SJSA1 (cell line): Measurements from ENCODE around the gene SORL1-AS1.

Source experiments
- DNase-seq, 2 experiments: peaks; one replicate each; pipeline ENCODE4 v3.0.0-alpha.2; 2015 to 2020; ENCODE audit warnings: low spot score in 2 of 2, low read depth in 1 of 2
- H3K27ac ChIP-seq: fragments of 250-450 bp; sonication (Bioruptor Pico); 2 replicates; pipeline ENCODE4 v1.5.1; 2020; ENCODE audit warnings: mild to moderate bottlenecking, moderate library complexity
- H3K27me3 ChIP-seq: fragments of 250-450 bp; sonication (Bioruptor Pico); replicated peaks from 2 replicates; pipeline ENCODE4 v1.5.1; 2020; ENCODE audit warnings: mild to moderate bottlenecking, moderate library complexity
- H3K36me3 ChIP-seq: fragments of 250-450 bp; sonication (Bioruptor Pico); 2 replicates; pipeline ENCODE4 v1.5.1; 2020; ENCODE audit warnings: mild to moderate bottlenecking
- H3K4me1 ChIP-seq: fragments of 250-450 bp; sonication (Bioruptor Pico); replicated peaks from 2 replicates; pipeline ENCODE4 v1.6.1; 2021; ENCODE audit warnings: mild to moderate bottlenecking
- H3K4me3 ChIP-seq: fragments of 250-450 bp; sonication (Bioruptor Pico); 2 replicates; pipeline ENCODE4 v1.5.1; 2020; ENCODE audit warnings: mild to moderate bottlenecking
- H3K9me3 ChIP-seq: fragments of 250-450 bp; sonication (Bioruptor Pico); replicated peaks from 2 replicates; pipeline ENCODE4 v1.5.1; 2020; ENCODE audit warnings: mild to moderate bottlenecking

The SORL1-AS1 gene

DNA sequence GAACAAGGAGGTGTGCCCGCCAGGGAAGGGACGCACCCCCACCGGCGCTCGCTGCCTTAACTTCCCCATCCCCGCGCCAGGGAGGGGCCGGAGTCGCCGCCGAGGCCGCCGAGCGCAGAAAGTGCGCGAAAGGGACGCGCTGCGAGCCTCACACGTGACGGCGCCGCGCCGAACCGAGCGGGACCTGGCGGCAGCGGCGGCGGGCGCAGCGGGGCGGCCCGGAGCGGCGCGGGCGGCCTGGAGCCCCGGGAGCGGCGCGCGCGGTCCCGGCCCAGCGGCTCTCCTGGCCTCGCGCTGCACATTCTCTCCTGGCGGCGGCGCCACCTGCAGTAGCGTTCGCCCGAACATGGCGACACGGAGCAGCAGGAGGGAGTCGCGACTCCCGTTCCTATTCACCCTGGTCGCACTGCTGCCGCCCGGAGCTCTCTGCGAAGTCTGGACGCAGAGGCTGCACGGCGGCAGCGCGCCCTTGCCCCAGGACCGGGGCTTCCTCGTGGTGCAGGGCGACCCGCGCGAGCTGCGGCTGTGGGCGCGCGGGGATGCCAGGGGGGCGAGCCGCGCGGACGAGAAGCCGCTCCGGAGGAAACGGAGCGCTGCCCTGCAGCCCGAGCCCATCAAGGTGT lies 670 bp downstream of the SORL1-AS1 start, which contains the start of gene SORL1:
TSS of gene SORL1 (plus strand) at position 329 of the 623 bp plus-strand sequence. CDS start at position 347, 18 bp downstream.
- peak within 1 kb of the TSS; percentile 31 for H3K4me3 ChIP-seq
- DNase-seq, result peak in 1 of 2 experiments; percentile 43
- peaks cover 13% of the 10 kb centered on the region; the same call in 1 of the 2 replicates for H3K27me3 ChIP-seq
- 0 out of 2 replicates have a peak, but pooled peaks cover 2% of the 10 kb centered on the region for H3K4me1 ChIP-seq
- H3K27ac ChIP-seq, result no peak within 1 kb of the TSS
- H3K9me3 ChIP-seq, result no peaks in the 10 kb centered on the region
- H3K36me3 ChIP-seq, result no peaks in the 10 kb centered on the region

DNA sequence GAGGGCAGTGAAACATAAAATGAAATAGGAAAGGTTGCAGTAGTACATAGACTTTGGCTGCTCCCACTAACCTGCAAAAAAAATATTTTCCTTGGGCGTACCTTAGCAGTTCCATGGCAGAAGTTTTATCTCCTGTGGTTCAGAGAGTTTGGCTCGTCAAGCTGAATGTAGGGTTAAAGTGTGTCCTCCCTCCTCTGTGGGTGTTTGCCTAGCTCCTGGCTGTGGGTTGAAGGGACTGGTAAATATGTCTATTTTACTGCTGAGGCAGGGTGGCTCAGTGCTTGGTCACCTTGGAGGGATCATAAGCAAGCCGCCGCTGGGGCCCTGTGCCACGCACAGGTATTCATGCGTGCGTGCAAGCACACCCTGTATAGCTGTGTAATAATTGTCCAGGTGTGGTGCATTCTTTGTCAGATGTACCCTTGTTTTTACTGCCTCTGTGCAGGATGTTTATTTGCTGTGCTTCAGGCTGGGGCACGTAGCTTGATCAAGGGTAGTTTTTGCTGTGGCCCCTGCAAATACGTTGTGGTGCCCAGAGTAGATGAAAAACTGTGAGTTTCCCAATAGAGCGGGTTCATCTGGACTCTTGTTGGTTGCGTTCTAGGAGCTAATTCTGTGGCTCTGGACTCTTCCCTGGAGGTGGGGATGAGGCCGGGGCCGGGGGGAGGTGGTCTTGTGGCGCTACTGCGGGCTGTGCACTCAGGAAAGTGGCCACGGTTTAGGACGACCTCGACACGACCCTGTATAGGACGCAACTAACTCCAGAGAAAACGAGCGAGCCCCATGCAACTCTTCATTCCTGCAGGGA lies 1.4 kb downstream of the SORL1-AS1 start:
- H3K4me3 ChIP-seq, result peak overlapping the region; percentile 31
- DNase-seq, result no peak
- no peak overlapping the region for H3K27ac ChIP-seq
- H3K4me1 ChIP-seq, result 0 out of 2 replicates have a peak, but pooled peaks cover 2% of the 10 kb centered on the region
- H3K9me3 ChIP-seq, result no peaks in the 10 kb centered on the region
- H3K27me3 ChIP-seq, result peaks cover 13% of the 10 kb centered on the region; the same call in 1 of the 2 replicates
- H3K36me3 ChIP-seq, result no peaks in the 10 kb centered on the region

- H3K27ac ChIP-seq, result no peak overlapping the region
- H3K4me3 ChIP-seq, result no peak overlapping the region
- H3K9me3 ChIP-seq, result no peaks in the 10 kb centered on the region
- no peak for DNase-seq
- peaks cover 13% of the 10 kb centered on the region; the same call in 1 of the 2 replicates for H3K27me3 ChIP-seq
- H3K36me3 ChIP-seq, result no peaks in the 10 kb centered on the region
- 0 out of 2 replicates have a peak, but pooled peaks cover 2% of the 10 kb centered on the region for H3K4me1 ChIP-seq
These were observed 2.4 kb downstream of the SORL1-AS1 start for GRCh38 chr11:121450401-121450800.

GRCh38 chr11:121449626-121450025 lies 3.1 kb downstream of the SORL1-AS1 start:
- Histone ChIP-seq H3K4me3 (no peak overlapping the region), H3K36me3 (no peaks in the 10 kb centered on the region), H3K4me1 (0 out of 2 replicates have a peak, but pooled peaks cover 2% of the 10 kb centered on the region), H3K27ac (no peak overlapping the region), H3K27me3 (peaks cover 13% of the 10 kb centered on the region; the same call in 1 of the 2 replicates), H3K9me3 (no peaks in the 10 kb centered on the region)
- no peak for DNase-seq

GRCh38 chr11:121449123-121449522 lies 3.6 kb downstream of the SORL1-AS1 start:
- no peak overlapping the region for H3K4me3 ChIP-seq
- 0 out of 2 replicates have a peak, but pooled peaks cover 2% of the 10 kb centered on the region for H3K4me1 ChIP-seq
- no peak overlapping the region for H3K27ac ChIP-seq
- DNase-seq, result no peak
- H3K36me3 ChIP-seq, result no peaks in the 10 kb centered on the region
- peaks cover 13% of the 10 kb centered on the region; the same call in 1 of the 2 replicates for H3K27me3 ChIP-seq
- no peaks in the 10 kb centered on the region for H3K9me3 ChIP-seq

- H3K4me3 ChIP-seq, result no peak overlapping the region
- H3K36me3 ChIP-seq, result no peaks in the 10 kb centered on the region
- 0 out of 2 replicates have a peak, but pooled peaks cover 2% of the 10 kb centered on the region for H3K4me1 ChIP-seq
- H3K9me3 ChIP-seq, result no peaks in the 10 kb centered on the region
- DNase-seq, result no peak
- H3K27me3 ChIP-seq, result peaks cover 13% of the 10 kb centered on the region; the same call in 1 of the 2 replicates
- no peak overlapping the region for H3K27ac ChIP-seq
These were observed 4.3 kb downstream of the SORL1-AS1 start for GRCh38 chr11:121448431-121448941.

- no peak overlapping the region for H3K27ac ChIP-seq
- H3K27me3 ChIP-seq, result peaks cover 13% of the 10 kb centered on the region; the same call in 1 of the 2 replicates
- DNase-seq, result no peak
- no peaks in the 10 kb centered on the region for H3K9me3 ChIP-seq
- 0 out of 2 replicates have a peak, but pooled peaks cover 2% of the 10 kb centered on the region for H3K4me1 ChIP-seq
- H3K36me3 ChIP-seq, result no peaks in the 10 kb centered on the region
- H3K4me3 ChIP-seq, result no peak overlapping the region
These were observed 4.8 kb downstream of the SORL1-AS1 start for GRCh38 chr11:121448011-121448410.

DNA sequence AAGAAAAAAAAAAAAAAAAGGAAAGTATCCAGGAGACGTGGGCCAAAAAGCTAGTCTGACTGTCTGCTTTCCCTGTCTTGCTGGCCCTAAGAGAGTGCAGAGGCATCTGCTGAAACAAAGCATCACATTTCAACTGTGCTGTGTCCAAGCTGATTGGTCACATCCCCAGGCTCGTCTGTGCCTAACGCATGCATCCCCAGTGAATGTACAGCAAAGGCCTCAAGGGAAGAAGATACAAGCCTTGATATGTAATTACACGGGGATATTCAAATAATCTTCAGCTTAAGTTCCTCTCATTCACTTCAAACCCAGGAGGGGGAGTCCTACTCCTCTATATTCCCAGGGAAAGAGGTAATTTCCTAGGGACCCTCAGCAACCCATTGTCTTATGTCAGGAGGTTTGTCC lies 6.0 kb downstream of the SORL1-AS1 start:
- H3K9me3 ChIP-seq, result no peaks in the 10 kb centered on the region
- H3K27me3 ChIP-seq, result peaks cover 5% of the 10 kb centered on the region; the same call in 1 of the 2 replicates
- DNase-seq, result no peak

DNA sequence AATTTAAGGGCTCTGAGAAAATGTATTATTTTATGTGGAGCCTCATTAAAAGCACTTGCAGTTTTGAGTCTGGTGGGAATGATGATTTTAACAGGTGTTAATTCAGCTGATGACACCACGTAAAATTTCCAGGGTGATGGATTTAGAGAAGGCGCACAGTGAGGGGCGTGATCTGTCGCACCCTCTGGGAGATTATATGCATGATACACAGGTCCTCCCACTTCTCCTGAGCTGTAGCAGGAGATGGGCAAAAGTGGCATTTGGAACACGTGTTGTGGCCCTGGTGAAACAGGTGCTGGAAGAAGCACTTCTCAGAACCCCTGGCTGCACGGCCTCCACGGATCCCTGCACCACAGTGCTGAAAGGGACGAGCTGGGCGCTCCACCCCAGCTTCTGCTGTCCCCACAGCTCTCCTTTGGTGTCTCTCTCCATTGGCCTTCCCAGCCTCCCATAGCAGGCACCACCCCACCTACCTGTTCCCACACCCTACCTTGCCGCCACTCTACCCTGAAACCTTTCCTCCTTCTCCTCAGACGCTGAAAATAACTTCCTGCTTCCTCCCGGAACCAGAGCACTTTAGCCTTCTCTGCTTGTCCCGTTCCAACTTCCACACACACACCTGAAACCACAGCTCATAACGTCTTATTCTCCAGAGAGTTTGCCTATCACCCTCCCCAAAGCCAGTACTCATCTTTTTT lies 7.5 kb downstream of the SORL1-AS1 start:
- Histone ChIP-seq H3K4me3 (no peak overlapping the region), H3K27ac (no peak overlapping the region), H3K36me3 (no peaks in the 10 kb centered on the region), H3K4me1 (no peaks in the 10 kb centered on the region), H3K9me3 (no peaks in the 10 kb centered on the region), H3K27me3 (no peaks in the 10 kb centered on the region)
- no peak for DNase-seq

More for the DNA sequence above, 6.0 kb downstream of the SORL1-AS1 start:
- Histone ChIP-seq H3K36me3 (no peaks in the 10 kb centered on the region), H3K4me3 (no peak overlapping the region), H3K27ac (no peak overlapping the region), H3K4me1 (no peaks in the 10 kb centered on the region)

GRCh38 chr11:121444526-121444925 lies 8.2 kb downstream of the SORL1-AS1 start:
- H3K9me3 ChIP-seq, result no peaks in the 10 kb centered on the region
- no peak for DNase-seq
- H3K27ac ChIP-seq, result no peak overlapping the region
- no peaks in the 10 kb centered on the region for H3K4me1 ChIP-seq
- H3K27me3 ChIP-seq, result no peaks in the 10 kb centered on the region
- H3K36me3 ChIP-seq, result no peaks in the 10 kb centered on the region
- H3K4me3 ChIP-seq, result no peak overlapping the region

DNA sequence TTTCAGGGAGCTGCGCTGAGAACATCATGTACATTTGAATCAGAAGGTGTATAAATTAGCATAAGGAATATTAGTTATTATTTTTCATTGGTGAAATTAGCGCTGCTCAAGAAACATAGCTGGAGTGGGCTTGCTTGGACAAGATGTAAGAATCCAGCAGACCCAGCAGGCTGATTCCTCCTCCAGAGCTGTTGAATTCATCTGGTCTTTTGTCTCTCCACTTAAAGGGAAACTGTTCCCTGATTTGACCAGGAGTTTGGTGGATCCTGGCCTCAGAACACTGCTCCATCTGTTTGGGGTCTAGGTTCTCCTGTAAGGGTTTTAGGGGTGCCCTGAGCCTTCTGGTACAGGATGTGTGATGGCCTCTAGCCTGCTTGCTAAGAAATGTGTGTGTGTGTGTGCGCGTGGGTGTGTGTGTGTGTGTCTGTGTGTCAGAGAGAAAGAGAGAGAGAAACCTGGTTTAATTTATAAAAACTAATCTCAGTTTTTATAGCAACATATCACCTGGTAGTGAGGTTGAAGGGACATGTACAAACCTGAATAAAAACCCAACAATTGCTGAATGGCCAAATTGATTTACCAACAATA lies 9.0 kb downstream of the SORL1-AS1 start:
- Histone ChIP-seq H3K9me3 (no peaks in the 10 kb centered on the region), H3K27me3 (no peaks in the 10 kb centered on the region), H3K36me3 (no peaks in the 10 kb centered on the region), H3K4me1 (no peaks in the 10 kb centered on the region), H3K27ac (no peak overlapping the region), H3K4me3 (no peak overlapping the region)
- no peak for DNase-seq

DNA sequence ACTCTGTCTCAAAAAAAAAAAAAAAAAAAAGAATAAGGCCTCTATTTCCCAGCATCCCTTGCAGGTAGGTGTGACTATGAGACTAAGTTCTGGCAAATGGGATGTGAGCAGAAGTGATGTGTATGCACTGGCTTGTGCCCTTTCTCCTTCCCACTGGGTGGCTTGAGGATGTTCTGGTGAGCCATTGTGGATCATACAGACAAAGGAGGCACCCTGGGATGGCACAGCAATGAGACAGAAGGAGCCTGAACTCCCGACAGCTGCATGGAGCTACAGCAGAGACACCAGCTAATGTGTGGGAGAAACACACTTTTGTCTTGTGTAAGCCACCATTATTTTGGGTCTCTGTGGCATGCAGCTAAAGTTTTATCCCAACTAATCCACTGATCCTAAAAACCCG lies 11.2 kb downstream of the SORL1-AS1 start:
- H3K4me3 ChIP-seq, result no peak overlapping the region

DNA sequence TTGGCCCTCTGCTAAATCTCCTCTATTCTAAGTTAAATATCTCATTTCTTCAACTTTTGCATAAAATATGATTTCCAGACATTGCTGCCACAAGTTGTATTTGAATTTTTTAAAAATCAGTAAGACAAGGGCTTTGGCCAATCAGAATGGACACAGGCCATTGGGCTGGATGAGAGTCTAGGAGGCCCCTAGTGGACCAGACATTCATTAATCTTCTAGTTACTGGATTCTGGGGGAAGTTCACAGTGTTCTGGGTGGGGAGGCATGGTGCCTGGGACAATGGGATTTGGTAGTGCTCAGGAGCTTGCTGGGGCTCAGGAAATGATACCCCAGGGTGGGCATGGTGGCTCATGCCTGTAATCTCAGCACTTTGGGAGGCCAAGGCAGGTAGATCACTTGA lies 13.0 kb downstream of the SORL1-AS1 start:
- H3K36me3 ChIP-seq, result no peaks in the 10 kb centered on the region
- no peak for DNase-seq
- no peaks in the 10 kb centered on the region for H3K27me3 ChIP-seq

More for the DNA sequence above, 11.2 kb downstream of the SORL1-AS1 start:
- Histone ChIP-seq H3K27me3 (no peaks in the 10 kb centered on the region), H3K4me1 (no peaks in the 10 kb centered on the region), H3K27ac (no peak overlapping the region), H3K36me3 (no peaks in the 10 kb centered on the region), H3K9me3 (no peaks in the 10 kb centered on the region)
- no peak for DNase-seq

More for the DNA sequence above, 13.0 kb downstream of the SORL1-AS1 start:
- no peaks in the 10 kb centered on the region for H3K4me1 ChIP-seq
- no peak overlapping the region for H3K27ac ChIP-seq
- no peak overlapping the region for H3K4me3 ChIP-seq
- H3K9me3 ChIP-seq, result no peaks in the 10 kb centered on the region
